Ascending aorta (tissue), 2 donors: ENCODE measurements around the gene TSTD2. TPM values are rescaled to one million over a fixed set of nuclear protein-coding genes. Genes with fewer than 3 reads are reported as not detected.
"Not testable (repeated sequence)": the region's sequence is repeated elsewhere in the genome, so short reads cannot be mapped to it uniquely, and the experiment has no call there.

ENCODE experiments used
- DNase-seq, 2 donors: peaks; one replicate each; pipeline ENCODE4 v3.0.0-alpha.2; 2019; ENCODE audit warnings: low spot score in 2 of 2
- H3K27ac ChIP-seq, 2 donors: fragments of 200-600 bp; sonication (generic); one replicate each; pipeline ENCODE4 v1.5.1; 2016 to 2017; ENCODE audit warnings: mild to moderate bottlenecking in 1 of 2
- H3K27me3 ChIP-seq: fragments of 200-600 bp; sonication (generic); one replicate; pipeline ENCODE4 v1.5.1; 2017
- H3K36me3 ChIP-seq, 2 donors: fragments of 200-600 bp; sonication (generic); one replicate each; pipeline ENCODE4 v1.5.1; 2016
- H3K4me1 ChIP-seq, 2 donors: fragments of 200-600 bp; sonication (generic); one replicate each; pipeline ENCODE4 v1.5.1; 2016 to 2017; ENCODE audit warnings: mild to moderate bottlenecking in 1 of 2
- H3K4me3 ChIP-seq, 2 donors: fragments of 200-600 bp; sonication (generic); one replicate each; pipeline ENCODE4 v1.5.1; 2016 to 2017; ENCODE audit warnings: mild to moderate bottlenecking in 1 of 2
- H3K9me3 ChIP-seq, 2 donors: fragments of 200-600 bp; sonication (generic); one replicate each; pipeline ENCODE4 v1.5.1; 2016
- intact Hi-C: fragments of 100-400 bp; cut with DNase I; formaldehyde crosslinking; loops from one replicate; pipeline ENCODE4 v1.15.1; 2023
- total RNA-seq: library from RNA; depleted of rRNA; stranded (reverse); fragments of >200 nt; gene quantifications from one replicate; pipeline ENCODE4 v1.1.0, GENCODE V29; 2016
- TF ChIP-seq, protein P1 (sequence below), 3 experiments: fragments of 200-600 bp in 2 of 3; fragments of 450-650 bp in 1 of 3; sonication (generic) in 2 of 3; IDR thresholded peaks; one replicate each; pipeline ENCODE4 v1.5.1; 2016 to 2019; ENCODE audit warnings: antibody characterized with exemption in 3 of 3, mild to moderate bottlenecking in 1 of 3, moderate library complexity in 1 of 3

TSTD2 gene
- total RNA-seq, 1 donor from 2014 or later: 1.4 TPM

DNA sequence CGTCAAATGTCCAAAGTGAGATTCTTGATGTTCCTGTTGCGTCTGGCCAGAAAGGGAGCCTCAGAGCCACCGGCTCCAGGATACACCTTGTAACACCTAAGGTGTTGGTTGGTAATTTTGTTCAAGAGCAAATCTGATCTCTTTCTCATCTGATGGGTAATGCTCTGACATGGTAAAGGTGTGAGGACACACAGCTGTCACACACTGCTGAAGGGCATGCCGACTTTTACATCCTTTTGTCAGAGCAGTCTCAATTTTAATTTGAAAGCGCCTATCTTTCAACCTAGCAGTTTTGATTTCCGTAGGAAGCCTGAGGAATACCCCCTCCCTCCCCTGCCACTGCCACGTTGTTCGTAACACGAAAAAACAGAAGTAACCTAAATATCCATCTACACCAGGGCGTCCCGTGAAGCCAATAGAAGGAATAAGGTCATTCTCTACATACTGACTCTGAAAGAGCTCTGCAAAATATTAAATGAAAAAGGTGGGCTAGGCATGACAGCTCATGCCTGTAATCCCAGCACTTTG, 57.4 kb downstream of the TSTD2 start:
- H3K4me3 ChIP-seq: peak overlapping the region in 1 of 2 donors; percentile 38
- no peaks in the 10 kb centered on the region for H3K9me3 ChIP-seq
- DNase-seq: peak in 1 of 2 donors; percentile 4
- no peak overlapping the region for H3K27ac ChIP-seq
- peaks cover 22 to 56% of the 10 kb centered on the region in 2 donors for H3K36me3 ChIP-seq
- intact Hi-C loops: no loop called here
- TF ChIP-seq, protein P1, sequence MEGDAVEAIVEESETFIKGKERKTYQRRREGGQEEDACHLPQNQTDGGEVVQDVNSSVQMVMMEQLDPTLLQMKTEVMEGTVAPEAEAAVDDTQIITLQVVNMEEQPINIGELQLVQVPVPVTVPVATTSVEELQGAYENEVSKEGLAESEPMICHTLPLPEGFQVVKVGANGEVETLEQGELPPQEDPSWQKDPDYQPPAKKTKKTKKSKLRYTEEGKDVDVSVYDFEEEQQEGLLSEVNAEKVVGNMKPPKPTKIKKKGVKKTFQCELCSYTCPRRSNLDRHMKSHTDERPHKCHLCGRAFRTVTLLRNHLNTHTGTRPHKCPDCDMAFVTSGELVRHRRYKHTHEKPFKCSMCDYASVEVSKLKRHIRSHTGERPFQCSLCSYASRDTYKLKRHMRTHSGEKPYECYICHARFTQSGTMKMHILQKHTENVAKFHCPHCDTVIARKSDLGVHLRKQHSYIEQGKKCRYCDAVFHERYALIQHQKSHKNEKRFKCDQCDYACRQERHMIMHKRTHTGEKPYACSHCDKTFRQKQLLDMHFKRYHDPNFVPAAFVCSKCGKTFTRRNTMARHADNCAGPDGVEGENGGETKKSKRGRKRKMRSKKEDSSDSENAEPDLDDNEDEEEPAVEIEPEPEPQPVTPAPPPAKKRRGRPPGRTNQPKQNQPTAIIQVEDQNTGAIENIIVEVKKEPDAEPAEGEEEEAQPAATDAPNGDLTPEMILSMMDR (IDR thresholded peaks at IDR 0.05): no peak
- peaks cover 0 to 6% of the 10 kb centered on the region in 2 donors for H3K4me1 ChIP-seq
- no peaks in the 10 kb centered on the region for H3K27me3 ChIP-seq

DNA sequence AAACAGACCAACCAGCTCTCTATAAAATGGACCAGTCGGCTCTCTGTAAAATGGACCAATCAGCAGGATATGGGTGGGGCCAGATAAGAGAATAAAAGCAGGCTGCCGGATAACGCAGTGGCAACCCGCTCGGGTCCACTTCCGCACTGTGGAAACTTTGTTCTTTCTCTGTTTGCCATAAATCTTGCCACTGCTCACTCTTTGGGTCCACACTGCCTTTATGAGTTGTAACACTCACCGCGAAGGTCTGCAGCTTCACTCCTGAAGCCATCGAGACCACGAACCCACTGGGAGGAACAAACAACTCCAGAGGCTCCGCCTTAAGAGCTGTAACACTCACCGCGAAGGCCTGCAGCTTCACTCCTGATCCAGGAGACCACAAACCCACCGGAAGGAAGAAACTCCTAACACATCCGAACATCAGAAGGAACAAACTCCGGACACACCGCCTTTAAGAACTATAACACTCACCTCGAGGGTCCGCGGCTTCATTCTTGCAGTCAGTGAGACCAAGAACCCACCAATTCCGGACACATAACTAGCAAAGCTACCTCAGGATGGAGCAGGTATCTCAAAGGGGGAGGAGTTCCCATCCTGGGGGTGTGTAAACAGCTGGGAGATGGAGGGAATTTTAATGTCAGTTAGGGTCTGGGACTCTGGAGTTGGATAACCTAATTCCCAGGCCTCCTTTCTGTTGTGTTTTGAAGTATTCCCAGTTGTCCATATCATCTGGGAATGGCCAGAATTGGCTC, 58.1 kb downstream of the TSTD2 start:
- intact Hi-C loops, H3K4me1 ChIP-seq, H3K9me3 ChIP-seq, H3K27ac ChIP-seq, H3K27me3 ChIP-seq: not testable (repeated sequence)
- DNase-seq: peak; percentile 6 to 65
- Histone ChIP-seq H3K36me3 (peaks cover 26 to 63% of the 10 kb centered on the region in 2 donors), H3K4me3 (peak overlapping the region in 1 of 2 donors; percentile 38)

DNA sequence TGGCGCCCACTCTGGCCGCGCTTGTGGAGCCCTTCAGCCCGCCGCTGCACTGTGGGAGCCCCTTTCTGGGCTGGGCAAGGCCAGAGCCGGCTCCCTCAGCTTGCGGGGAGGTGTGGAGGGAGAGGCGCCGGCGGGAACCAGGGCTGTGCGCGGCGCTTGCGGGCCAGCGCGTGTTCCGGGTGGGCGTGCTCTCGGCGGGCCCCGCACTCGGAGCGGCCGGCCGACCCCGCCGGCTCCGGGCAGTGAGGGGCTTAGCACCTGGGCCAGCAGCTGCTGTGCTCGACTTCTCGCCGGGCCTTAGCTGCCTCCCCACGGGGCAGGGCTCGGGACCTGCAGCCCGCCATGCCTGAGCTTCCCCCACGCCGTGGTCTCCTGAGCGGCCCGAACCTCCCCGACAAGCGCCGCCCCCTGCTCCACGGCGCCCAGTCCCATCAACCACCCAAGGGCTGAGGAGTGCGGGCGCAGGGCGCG, 59.0 kb downstream of the TSTD2 start:
- peak; percentile 2 to 52 for DNase-seq
- H3K9me3 ChIP-seq, H3K4me3 ChIP-seq, H3K27ac ChIP-seq, H3K27me3 ChIP-seq, intact Hi-C loops, H3K4me1 ChIP-seq: not testable (repeated sequence)
- H3K36me3 ChIP-seq: peaks cover 32 to 72% of the 10 kb centered on the region in 2 donors

DNA sequence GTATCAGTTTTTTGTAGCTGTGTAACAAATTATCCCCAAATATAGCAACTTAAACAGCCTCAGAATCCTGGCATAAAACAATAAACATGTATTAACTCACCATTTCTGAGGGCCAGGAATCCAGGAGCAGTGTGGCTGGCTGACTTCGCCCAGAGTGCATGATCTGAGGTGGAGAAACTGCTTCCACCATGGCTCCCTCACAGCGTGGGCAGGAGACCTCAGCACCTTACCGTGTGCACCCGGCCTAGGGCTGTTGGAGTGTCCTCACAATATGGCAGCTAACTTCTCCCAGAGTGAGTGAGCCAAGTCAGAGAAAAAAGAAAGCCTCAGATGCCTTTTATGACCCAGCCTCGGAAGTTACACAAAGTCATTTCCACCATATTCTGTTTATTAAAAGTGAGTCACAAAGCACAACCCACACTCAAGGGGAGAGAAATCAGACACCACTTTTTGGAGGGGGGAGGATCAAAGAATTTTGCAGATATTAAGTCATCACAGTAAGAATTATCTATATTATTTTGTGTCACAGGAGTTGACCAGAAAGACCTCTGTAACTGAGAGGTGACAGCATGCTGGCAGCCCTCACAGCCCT, 59.6 kb downstream of the TSTD2 start:
- H3K4me1 ChIP-seq: peaks cover 0 to 7% of the 10 kb centered on the region in 2 donors
- peaks cover 37 to 78% of the 10 kb centered on the region in 2 donors for H3K36me3 ChIP-seq
- no peak overlapping the region for H3K4me3 ChIP-seq
- TF ChIP-seq, protein P1 (IDR thresholded peaks at IDR 0.05): no peak
- peak in 1 of 2 donors; percentile 53 for DNase-seq
- no peaks in the 10 kb centered on the region for H3K9me3 ChIP-seq
- intact Hi-C loops: no loop called here
- H3K27me3 ChIP-seq: no peaks in the 10 kb centered on the region
- peak overlapping the region in 1 of 2 donors; percentile 23 for H3K27ac ChIP-seq

DNA sequence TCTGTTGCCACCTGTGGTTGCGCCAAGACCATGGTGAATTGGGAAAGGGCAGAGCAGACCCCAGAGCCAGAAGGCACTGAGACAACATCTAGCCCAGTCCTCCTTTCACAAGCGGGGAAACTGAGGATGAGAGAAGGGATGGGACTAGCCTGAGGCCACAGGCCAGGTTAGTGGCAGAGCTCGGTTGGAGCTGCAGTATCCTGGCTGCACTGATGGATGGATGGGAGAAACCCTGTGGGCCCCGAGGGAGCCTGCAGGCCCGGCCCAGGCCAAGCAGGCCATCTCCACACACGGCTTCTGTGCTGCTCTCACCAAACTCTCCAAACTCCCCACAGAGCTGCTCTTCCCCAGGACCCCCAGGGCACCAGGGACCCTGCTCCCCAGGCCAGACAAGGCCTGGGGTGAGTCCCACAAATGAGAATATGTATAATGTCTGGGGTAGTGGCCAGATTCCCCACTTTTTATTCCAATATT, 60.2 kb downstream of the TSTD2 start:
- peak in 1 of 2 donors; percentile 1 for DNase-seq
- intact Hi-C loops: no loop called here
- peak overlapping the region; percentile 13 to 23 for H3K27ac ChIP-seq

DNA sequence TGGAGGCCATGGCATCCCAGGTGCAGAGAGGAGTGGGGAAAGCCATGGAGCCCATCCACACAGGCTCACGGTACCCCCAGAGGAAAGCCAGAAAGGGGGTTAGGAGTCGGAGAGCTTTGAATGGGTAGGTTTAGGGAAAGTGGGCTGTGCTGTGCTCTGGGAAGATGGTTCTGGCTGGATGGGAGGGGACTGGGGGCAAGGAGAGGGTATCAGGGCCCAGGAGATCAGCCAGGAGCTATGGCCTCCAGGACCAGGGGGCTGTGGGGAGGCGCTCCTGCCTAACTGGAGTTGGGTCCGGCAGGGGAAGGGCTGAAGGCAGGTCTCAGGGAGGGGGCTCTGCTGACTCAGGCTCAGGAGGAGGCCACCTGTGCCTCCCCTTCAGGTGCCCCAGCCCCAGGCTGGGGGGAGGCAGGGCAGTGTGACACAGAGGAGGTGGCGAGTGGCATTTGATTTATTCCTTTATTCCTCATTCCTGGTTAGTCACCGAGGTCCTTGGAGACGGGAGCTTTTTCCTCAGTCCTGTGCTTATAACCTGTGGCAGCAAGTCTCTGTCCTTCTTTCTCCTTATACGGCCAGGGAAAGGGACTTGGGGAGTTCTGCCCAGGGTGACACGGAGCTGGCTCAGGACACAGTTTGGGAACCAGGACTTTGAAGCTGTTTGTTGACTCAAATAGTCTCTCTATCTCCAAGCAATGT, 60.8 kb downstream of the TSTD2 start:
- Histone ChIP-seq H3K4me3 (no peak overlapping the region), H3K27ac (peak overlapping the region in 1 of 2 donors; percentile 28), H3K9me3 (no peaks in the 10 kb centered on the region), H3K4me1 (peaks cover 0 to 7% of the 10 kb centered on the region in 2 donors), H3K27me3 (no peaks in the 10 kb centered on the region), H3K36me3 (peaks cover 46 to 90% of the 10 kb centered on the region in 2 donors)
- intact Hi-C loops: no loop called here
- peak in 1 of 2 donors; percentile 3 for DNase-seq
- TF ChIP-seq, protein P1 (IDR thresholded peaks at IDR 0.05): no peak

More for the DNA sequence above, 60.2 kb downstream of the TSTD2 start:
- peaks cover 0 to 7% of the 10 kb centered on the region in 2 donors for H3K4me1 ChIP-seq
- H3K4me3 ChIP-seq: no peak overlapping the region
- H3K9me3 ChIP-seq: no peaks in the 10 kb centered on the region
- H3K27me3 ChIP-seq: no peaks in the 10 kb centered on the region
- TF ChIP-seq, protein P1 (IDR thresholded peaks at IDR 0.05): no peak
- peaks cover 40 to 84% of the 10 kb centered on the region in 2 donors for H3K36me3 ChIP-seq
